GM19324 (cell line): ENCODE measurements around the gene SPEF2.
"Not testable (repeated sequence)": the region's sequence is repeated elsewhere in the genome, so short reads cannot be mapped to it uniquely, and the experiment has no call there.

Experiments
- ATAC-seq: cut with Tn5 transposase; IDR thresholded peaks from one replicate; pipeline ENCODE4 v1.9.1; 2021; ENCODE audit warnings: mild to moderate bottlenecking, moderate library complexity; ENCODE audit not compliant: unreplicated experiment, low FRiP score

The SPEF2 gene

GRCh38 chr5:35656721-35657120, 39.1 kb downstream of the SPEF2 start:
- ATAC-seq, result no peak

GRCh38 chr5:35657877-35658276, 40.2 kb downstream of the SPEF2 start:
- no peak for ATAC-seq

GRCh38 chr5:35659556-35659955, 41.9 kb downstream of the SPEF2 start:
- ATAC-seq, result no peak

- ATAC-seq, result no peak
Measured at GRCh38 chr5:35660451-35660850, 42.8 kb downstream of the SPEF2 start.

GRCh38 chr5:35664584-35664983, 46.9 kb downstream of the SPEF2 start:
- no peak for ATAC-seq

- ATAC-seq, result no peak
Measured at GRCh38 chr5:35665096-35665495, 47.4 kb downstream of the SPEF2 start.

- ATAC-seq, result no peak
Measured at GRCh38 chr5:35668319-35668718, 50.7 kb downstream of the SPEF2 start.

- ATAC-seq, result no peak
Measured at GRCh38 chr5:35668794-35669193, 51.1 kb downstream of the SPEF2 start.

GRCh38 chr5:35671541-35672295, 54.1 kb downstream of the SPEF2 start:
- no peak for ATAC-seq

- ATAC-seq, result not testable (repeated sequence)
Measured at GRCh38 chr5:35672296-35672655, 54.6 kb downstream of the SPEF2 start.

GRCh38 chr5:35672995-35673394, 55.3 kb downstream of the SPEF2 start:
- ATAC-seq, result no peak

- no peak for ATAC-seq
Measured at GRCh38 chr5:35674049-35674448, 56.4 kb downstream of the SPEF2 start.

GRCh38 chr5:35675392-35675791, 57.7 kb downstream of the SPEF2 start:
- ATAC-seq, result no peak

- ATAC-seq, result no peak
Measured at GRCh38 chr5:35677878-35678277, 60.2 kb downstream of the SPEF2 start.

GRCh38 chr5:35678661-35679060, 61.0 kb downstream of the SPEF2 start:
- ATAC-seq, result no peak

GRCh38 chr5:35679357-35679756, 61.7 kb downstream of the SPEF2 start:
- no peak for ATAC-seq

GRCh38 chr5:35681911-35682310, 64.2 kb downstream of the SPEF2 start:
- no peak for ATAC-seq

- ATAC-seq, result no peak
Measured at GRCh38 chr5:35683466-35683865, 65.8 kb downstream of the SPEF2 start.

GRCh38 chr5:35685161-35685560, 67.5 kb downstream of the SPEF2 start:
- ATAC-seq, result no peak

GRCh38 chr5:35687961-35688360, 70.3 kb downstream of the SPEF2 start:
- ATAC-seq, result no peak

GRCh38 chr5:35694481-35694880, 76.8 kb downstream of the SPEF2 start:
- no peak for ATAC-seq

- ATAC-seq, result no peak
Measured at GRCh38 chr5:35698047-35698808, 80.6 kb downstream of the SPEF2 start.
